Activated naive CD8-positive, alpha-beta T cell treated with anti-CD3 and anti-CD28 coated beads, Interleukin-2, amount 50 U/mL, for 16 hours (primary cell): ENCODE results near the gene VEGFA.

Source experiments
- DNase-seq: peaks from one replicate; pipeline ENCODE4 v3.0.0-alpha.2; 2020; ENCODE audit warnings: low read depth, low spot score

VEGFA gene

DNA sequence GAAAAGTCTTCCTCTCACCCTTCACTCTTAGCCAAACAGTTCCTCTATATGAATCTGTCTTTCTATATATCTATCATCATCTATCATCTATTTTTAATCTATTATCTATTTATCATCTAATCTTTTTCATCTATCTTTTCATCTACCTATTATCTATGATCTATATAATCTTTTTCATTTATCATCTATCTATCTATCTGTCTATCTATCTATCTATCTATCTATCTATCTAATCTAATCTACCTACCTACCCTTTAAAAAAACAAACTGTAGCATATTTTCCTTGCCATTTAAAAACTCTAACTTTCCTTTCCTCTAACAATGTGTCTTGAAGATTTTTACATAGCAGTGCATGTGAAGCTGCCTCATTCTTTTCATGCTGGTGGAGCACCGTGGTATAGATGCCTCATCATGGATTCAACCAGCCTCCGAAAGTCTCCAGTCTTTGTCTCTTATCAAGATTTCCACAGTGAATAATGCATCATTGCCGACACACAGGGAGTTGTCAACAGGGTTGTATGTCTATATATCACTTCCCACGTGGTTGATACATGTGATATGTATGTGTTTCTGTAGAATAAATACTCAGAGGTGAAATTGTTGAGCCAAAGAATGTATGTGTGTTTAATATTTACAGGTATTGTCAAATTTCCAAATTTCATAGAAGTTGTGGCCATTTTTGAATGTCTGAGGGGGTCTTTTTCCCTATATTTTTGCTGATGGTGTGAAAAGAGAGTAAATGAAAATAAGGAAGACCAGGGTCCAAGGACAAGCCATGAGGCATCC is 51.3 kb downstream of the VEGFA start:
- DNase-seq, result no peak

DNA sequence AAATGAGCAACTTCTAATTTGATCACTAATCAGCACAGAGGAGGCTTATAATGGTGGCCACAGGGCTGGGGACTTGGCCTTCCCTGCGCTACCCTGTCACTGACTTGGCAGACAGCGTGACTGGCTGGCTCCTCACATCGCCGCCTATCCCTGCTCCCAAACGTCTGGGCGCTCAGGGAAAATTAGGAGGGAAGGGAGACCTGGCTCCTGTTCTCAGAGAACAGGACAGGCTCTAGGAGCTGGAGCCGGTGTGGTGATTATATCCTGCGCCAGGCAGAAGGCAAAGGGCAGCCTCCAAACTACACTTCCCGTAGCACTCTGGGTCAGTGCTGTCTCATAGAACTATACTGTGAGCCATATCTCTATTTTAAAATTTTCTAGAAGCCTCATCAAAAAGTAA is 53.4 kb downstream of the VEGFA start:
- DNase-seq, result no peak

DNA sequence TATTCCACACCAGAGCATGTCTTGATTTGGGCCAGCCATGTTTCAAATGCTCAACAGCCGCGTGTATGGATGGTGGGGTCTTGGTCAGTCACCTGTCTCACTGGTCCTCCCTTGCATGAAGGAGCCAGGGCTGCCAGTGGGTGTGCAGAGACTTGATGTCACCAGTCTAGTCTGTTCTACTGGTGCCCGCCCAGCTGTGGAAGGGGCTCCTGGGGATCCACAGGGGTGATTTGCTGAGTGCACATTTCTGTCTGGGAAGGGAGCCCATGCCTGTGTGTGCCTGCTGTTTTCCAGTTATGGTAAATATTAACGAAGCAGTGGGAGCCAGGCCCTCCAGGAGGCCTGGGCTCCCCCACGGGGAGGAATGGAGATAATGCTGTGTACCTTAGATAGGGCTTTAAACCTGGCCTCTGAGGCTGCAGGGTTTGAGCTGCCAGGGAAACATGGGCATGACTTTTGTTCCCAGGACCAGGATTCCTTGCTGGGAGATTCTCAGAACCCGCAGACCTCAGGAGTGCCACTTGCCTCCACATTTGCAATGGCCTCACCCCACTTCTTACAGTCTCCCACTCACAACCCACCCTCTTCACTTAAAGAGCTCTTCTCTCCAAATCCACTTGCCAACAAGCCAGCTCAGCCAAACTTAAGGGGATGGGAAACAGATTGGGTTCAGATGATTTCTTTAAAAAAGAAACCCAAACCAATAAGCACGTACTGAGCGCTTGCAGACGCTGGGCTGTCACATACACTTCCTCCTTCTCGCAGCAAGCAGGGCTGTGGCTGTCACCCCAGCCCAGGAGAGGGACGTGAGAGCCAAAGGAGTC is 54.1 kb downstream of the VEGFA start:
- DNase-seq, result no peak

DNA sequence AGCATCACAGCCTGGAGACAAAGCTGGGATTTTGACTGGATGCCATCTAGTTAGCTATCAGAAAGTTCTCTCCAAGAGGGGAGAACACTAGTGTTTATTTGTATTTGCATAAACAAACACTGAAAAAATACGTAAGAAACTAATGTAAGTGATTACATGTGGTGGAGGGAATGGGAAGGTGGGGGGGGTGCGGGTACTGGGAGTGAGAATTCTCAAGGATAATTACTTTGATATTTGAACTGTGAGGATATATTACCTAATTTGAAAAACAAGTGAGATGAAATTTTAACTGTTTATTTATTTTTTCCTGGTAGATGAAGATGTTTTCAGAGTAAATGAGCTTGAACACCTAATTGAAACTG is 54.7 kb downstream of the VEGFA start:
- DNase-seq, result no peak

DNA sequence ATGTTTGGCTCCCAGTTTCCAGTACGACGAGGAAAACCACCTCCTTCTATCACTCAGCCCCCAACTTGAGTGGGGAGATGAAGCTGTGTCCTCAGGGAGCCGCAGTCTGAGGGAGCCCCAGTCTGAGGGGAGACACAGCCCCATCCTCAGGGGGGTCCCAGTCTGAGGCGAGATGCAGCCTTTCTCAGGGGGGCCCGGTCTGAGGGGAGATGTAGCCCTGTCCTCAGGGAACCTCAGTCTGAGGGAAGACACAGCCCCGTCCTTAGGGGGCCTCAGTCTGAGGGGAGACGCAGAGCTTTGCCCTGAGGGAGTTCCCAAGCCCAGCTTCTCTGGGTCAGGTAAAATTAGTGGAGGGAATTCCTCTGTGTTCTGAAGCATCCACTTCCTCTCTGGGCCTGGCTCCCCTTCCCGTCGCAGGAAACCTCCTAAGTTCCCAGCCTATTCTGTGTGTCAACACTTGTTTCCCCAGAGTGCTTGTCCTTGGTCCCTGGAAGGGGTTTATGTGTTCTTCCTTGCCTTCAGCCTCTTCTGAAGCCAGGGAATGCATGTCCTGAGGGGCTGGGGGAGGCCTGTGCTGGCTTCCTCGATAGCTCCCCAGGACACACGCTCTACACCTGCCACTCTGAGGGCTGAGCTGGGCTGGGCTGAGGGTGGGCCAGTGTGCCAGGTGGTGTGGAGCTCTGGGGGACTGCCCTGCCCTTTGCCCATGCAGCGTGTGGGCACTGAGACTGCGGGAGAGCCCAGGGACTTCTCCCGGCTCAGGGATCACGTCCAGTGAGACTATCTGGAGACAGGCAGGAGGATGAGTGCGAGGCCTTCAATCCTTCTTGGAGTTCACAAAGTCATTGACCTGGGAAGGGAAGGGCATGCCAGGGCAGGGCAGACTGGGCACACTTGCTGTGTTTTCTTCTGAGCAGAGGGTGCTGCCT is 55.4 kb downstream of the VEGFA start:
- no peak for DNase-seq

DNA sequence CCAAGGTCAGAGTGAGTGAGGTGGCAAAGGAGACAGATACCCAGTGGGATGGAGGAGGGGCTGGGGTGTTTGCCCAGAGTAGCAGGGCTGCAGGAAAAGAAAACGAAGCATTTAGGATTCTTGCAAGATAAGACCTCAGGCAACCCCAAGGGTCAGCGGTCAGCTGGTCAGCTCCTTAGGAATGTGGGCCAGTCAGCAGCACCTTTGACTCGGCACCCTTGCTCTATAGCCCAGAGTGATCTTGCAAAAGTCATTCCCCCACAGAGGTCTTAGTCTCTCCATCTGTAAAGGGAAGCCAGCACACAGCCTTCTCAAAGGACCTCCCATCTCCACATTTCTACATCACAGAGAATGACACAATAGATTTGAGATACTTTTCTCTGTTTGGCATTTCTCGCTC is 56.7 kb downstream of the VEGFA start:
- DNase-seq, result no peak

DNA sequence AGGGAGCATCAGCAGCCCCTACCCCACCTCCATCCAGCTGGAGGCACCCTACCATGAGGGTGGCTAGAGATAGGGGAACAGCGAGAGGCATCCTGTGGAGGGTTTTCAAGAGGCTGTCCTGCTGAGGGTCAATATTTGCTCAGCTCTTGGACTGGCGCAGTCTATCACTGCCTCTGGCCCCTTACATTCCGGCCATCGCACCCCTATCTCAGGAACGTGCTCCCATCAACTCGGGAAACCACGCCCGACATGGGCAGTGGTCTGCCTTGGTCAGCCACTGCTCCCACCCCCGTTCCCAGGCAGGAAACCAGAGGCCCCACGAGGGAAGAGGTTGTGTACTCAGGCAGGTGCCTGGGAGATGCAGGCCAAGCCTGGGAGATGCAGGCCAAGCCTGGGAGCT is 57.9 kb downstream of the VEGFA start:
- DNase-seq, result no peak

DNA sequence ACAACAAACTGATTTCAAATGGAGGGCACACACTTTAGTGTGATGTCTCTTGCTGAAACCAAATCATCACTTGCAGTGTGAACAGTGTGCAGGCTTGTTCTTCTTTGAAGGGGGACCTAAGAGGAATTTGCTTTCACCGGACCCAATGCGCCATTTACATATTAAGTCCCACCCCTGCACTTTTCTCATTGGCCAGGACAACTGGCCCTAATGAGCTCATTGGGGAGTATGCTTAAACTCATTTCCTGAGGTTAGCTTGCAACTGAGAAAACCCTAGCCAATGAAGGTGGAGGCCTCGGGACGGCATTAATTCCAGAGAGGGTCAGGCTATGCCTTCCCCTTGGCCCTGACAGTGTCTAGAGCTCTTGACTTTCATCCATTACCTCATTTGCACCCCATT is 58.7 kb downstream of the VEGFA start:
- no peak for DNase-seq

DNA sequence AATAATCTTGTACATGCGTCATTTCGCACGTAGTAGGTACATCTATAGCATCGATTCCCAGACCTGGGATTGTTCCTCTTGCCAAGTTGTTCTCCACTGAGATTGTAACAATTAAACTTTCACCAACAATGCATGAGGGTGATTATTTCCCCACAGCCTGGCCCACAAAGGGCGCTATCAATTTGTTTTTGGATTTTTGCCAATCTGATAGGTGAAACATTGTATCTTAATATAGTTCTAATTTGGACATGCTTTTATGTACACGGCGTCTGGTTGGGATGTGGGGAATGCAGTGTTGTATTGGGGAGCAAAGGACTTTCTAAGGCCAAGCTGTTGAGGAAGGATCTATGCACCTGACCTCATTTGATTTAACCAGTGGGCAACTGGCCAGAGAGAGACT is 59.5 kb downstream of the VEGFA start:
- DNase-seq, result no peak

DNA sequence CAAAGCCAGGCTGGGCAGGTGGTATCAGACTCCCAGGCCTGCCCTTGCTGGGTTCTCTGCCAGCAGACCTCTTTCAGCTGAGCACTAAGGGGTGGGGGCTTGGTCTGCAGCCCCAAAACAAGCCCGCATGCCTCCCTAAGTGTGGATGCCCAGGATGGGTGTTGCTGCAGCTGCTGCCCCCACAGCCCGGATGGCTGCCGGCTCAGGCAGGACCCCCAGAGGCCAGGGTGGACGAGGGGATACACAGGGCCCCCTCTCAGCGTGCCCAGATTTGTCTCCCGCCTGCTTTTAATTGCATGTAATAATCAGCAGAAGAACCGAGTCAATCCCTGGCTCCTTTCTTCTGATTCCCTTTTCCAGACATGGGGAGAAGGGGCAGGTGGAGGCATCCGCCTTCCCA is 60.8 kb downstream of the VEGFA start:
- no peak for DNase-seq

DNA sequence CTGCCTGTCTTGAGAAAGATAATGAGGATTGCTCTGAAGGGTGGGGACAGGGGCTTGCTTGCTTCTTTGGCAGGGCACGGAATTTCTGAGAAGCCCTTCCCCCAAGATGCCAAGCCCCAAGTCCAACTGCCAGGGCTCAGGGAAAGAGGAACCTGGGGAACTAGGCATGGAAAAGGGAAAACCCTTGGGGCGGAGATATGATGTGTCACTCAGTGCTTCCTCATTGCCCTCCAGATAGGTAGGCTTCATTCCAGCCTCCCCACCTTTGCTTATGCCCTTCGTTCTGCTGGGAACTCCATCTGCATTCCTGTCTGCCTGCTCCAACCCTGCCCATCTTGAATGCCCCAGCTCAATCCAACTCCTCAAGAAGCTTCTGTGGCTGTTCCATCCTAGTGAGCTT is 61.2 kb downstream of the VEGFA start:
- DNase-seq, result no peak

DNA sequence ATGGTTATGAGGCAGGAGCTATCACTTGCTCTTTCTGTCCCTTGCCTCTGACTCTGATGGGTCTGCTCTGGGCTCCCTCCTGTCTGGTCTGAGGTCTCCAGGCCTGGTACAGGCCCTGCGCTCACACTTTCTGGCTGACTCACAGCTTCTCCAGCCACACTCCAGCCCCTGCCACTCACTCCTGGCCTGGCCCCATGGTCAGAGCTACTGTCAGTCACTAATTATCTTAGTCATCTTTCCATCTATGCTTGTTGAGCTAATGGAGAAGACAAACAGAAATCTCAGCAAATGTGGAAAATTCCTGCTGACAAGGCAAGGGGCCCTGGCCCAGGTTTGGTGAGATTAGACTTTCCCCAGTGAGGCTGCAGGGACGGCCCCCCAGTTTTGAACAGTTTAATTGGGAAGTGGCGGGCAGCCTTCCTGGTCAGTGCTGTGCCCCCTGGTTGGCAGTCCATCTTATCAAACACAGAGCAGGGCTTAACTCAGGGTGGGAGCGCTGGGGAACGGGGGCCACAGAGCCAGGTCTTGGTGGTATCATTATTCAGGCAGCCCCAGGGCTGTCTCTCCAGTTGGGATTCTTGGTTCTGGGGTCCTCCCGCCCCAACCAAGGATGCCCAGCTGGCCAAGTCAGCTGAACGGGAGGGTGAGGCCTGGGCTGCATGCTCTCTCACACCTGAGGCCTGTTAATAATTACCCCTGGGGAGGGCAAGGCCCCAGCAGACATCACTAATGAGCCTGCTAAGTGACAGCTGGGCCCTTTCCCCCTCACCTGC is 63.4 kb downstream of the VEGFA start:
- no peak for DNase-seq

DNA sequence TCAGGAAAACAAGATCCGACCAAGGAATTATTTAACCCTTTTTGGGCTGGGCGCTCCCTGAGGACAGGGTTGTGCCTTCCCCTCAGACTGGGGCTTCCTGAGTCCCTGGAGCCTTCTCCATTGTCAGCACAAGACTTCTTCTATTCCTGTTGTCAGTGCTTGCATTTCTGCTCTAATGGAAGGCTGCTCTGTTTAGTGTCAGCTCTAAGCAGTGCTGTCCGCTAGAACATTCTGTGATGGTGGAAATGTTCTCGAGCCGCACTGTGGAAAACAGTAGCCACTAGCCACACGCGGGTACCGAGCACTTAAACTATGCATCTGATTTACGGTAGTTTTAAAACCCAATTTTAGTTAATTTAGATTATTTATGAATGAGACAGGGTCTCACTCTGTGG is 64.0 kb downstream of the VEGFA start:
- no peak for DNase-seq

DNA sequence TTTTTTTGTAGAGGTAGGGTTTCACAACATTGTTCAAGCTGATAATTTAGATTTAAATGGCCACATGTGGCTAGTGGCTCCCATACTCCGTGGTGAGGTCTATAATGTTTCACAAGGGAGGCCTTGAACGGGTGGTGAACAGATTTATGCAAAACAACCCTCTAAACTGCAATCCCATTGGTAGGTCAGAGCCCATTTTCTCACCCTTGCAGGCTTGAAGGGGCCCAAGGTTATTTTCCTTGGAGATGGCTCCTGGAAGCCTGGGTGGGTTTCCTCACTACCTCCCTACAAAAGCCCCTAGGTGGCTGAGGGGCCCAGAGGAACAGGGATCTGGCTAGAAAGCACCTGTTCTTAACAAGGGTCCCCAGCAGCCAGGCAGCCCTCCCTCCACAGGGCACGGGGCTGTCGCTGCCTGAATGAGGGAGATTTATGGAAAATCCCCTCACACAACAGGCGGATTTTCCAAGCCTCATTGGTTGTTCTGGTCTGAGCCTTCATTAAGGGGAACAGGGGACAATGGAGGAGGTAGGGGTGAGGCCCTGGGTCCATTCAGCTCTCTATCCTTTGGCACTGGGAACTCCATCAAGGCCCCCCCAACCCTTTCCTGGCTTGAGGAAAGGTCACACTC is 64.6 kb downstream of the VEGFA start:
- no peak for DNase-seq

DNA sequence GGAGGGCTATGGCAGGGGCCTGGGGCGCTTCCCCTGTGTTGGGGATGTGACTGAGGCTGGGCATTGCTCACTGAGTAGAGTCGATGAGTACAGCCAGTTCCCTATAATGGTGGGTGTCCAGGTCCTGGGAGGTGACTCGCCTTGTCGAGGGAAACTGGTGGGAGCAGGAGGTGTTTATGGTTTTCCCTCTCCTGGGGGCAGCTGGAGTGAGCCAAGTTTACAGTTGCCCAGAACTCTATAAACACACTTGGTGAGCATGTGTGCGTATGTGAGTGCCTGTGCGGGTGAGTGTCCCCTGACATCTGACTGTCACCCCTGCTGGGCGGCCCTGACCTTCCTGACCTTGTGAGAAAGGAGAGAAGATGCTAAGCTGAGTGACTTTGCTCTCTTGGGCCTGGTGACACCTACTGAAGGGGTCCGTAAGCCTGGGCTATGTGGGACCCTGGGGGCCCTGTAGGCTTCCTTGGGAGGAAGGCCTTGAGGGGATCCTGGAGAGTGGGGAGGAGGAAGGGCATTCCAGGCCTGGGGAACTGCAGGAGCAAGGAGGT is 65.9 kb downstream of the VEGFA start:
- no peak for DNase-seq
